AG10803 (cell line): Measurements from ENCODE around the gene PLAAT5.
"Not testable (repeated sequence)": the region's sequence is repeated elsewhere in the genome, so short reads cannot be mapped to it uniquely, and the experiment has no call there.

ENCODE experiments used
- DNase-seq: peaks from one replicate; pipeline ENCODE4 v3.0.0; 2010; ENCODE audit warnings: low read depth
- H3K4me3 ChIP-seq: 2 replicates; pipeline ENCODE4 v1.5.1; 2011; ENCODE audit warnings: mild to moderate bottlenecking, low read length, control low read depth
- TF ChIP-seq, protein P1 (sequence below): conservative IDR thresholded peaks from 2 replicates; pipeline ENCODE4 v1.5.1; 2011; ENCODE audit warnings: mild to moderate bottlenecking, low read length, control low read depth, inconsistent platforms

PLAAT5 gene

DNA sequence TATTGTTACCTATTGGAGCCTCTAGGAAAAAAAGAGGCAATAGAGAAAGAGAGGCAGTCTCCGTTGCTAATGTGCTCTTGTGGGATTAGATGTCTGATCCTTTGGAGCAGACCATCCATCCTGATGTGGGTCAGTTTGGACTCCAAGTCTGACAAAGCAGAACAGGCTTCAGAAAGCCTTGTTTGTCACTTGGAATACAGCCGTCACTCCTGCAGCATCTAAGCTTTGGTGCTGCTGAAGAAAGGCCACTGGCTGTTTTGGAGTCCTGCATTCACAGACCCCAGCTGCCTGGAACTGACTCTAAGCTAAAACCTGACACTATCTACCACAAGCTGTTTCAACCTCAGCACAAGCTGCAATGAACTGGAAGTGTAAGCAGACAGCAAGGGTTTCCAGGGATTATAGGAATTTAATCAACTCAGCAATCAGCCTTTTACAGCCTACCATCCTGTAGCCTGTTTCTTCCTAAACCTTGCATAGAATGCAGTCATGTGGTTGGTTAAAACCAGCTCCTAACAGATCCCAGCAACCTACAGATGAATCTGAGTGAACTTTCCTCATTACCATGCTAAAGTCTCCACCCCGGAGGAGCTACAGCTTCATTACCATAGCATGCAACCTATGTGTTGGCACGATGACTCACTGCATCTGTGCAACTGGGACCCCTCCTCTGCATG is 42.0 kb upstream of the PLAAT5 start:
- H3K4me3 ChIP-seq: no peak overlapping the region
- TF ChIP-seq, protein P1, sequence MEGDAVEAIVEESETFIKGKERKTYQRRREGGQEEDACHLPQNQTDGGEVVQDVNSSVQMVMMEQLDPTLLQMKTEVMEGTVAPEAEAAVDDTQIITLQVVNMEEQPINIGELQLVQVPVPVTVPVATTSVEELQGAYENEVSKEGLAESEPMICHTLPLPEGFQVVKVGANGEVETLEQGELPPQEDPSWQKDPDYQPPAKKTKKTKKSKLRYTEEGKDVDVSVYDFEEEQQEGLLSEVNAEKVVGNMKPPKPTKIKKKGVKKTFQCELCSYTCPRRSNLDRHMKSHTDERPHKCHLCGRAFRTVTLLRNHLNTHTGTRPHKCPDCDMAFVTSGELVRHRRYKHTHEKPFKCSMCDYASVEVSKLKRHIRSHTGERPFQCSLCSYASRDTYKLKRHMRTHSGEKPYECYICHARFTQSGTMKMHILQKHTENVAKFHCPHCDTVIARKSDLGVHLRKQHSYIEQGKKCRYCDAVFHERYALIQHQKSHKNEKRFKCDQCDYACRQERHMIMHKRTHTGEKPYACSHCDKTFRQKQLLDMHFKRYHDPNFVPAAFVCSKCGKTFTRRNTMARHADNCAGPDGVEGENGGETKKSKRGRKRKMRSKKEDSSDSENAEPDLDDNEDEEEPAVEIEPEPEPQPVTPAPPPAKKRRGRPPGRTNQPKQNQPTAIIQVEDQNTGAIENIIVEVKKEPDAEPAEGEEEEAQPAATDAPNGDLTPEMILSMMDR: no peak

DNA sequence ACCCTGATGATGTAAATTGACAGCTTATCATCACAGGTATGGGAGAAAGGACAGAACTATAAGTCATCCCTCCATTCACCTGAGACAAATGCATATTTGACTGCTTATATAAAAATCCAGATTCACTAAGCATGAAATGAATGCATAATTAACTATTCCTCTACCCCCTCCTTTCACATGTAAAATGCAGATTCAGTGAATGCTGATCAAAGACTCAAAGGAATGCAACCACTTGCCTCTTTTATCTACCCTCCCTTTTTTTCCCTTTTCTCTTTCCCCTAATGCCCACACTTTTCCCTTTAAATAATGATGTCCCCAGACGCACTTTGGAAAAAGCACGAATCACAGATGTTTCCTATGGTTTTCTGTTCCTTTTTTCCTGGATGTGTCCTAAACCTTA is 41.1 kb upstream of the PLAAT5 start:
- TF ChIP-seq, protein P1: no peak
- H3K4me3 ChIP-seq: no peak overlapping the region
- no peak for DNase-seq

More for the DNA sequence above, 42.0 kb upstream of the PLAAT5 start:
- DNase-seq: no peak

DNA sequence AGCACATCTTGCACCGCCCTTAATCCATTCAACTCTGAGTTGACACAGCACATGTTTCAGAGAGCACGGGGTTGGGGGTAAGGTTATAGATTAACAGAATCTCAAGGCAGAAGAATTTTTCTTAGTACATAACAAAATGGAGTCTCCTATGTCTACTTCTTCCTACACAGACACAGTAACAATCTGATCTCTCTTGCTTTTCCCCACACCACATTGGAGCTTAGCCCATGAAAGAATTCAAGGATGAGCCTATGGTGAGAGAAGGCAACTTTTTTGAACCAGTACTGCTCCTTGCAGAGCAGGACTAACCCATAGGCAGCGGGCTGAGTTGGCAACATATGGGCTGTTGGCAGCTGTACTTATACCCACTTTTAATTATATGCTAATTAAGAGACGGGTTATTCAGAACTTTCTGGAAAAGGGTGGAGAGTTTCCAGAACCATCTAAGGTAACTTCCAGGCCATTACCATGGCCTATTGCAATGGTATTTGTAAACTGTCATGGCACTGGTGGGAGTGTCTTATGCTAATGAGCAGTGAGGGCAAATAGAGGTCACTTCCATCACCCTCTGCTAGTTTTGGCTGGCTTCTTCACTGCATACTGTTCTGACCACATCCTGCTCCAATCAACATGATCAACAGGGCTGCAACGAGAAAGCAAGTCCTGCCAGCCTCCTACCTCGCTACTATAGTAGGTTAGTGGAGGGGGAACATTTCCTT is 40.3 kb upstream of the PLAAT5 start:
- DNase-seq: peak; percentile 85
- not testable (repeated sequence) for H3K4me3 ChIP-seq

DNA sequence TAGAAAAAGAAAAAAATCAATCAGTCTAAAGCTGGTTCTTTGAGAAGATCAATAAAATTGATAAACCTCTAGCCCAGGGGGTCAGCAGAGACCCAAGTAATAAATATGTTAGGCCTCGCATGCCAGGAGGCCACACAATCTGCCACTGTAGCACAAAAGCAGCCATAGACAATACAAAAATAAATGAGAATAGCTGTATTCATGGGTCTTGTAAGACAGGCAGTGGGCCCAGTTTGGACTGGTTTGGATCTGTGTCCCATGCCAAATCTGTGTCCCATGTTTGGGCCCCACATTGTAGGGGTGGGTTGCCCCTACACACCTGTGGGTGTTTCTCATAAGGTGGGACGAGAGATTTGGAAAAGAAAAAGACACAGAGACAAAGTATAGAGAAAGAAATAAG is 39.1 kb upstream of the PLAAT5 start:
- TF ChIP-seq, protein P1: no peak
- no peak overlapping the region for H3K4me3 ChIP-seq
- DNase-seq: no peak

DNA sequence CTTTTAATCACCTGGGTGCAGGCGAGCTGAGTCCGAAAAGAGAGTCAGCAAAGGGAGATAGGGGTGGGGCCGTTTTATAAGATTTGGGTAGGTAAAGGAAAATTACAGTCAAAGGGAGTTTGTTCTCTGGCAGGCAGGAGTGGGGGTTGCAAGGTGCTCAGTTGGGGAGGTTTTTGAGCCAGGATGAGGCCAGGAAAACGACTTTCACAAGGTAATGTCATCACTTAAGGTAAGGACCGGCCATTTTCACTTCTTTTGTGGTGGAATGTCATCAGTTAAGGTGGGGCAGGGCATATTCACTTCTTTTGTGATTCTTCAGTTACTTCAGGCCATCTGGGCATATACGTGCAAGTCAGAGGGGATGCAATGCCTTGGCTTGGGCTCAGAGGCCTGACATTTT is 38.4 kb upstream of the PLAAT5 start:
- DNase-seq, H3K4me3 ChIP-seq: not testable (repeated sequence)

DNA sequence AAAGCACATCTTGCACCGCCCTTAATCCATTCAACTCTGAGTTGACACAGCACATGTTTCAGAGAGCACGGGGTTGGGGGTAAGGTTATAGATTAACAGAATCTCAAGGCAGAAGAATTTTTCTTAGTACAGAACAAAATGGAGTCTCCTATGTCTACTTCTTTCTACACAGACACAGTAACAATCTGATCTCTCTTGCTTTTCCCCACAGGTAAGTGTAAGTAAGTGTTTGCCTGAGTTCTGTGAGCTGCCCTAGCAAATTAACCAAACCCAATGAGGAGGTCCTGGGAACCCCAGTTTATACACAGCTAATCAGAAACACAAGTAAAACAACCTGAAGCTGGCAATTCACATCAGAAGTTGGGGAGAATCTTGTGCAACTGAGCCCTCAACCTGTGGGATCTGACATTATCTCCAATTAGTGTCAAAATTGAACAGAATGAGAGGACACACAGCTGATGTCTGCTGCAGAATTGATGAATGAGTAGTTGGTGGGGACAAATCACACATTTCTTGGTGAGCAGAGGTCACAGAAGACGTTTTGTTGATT is 37.8 kb upstream of the PLAAT5 start:
- H3K4me3 ChIP-seq, DNase-seq: not testable (repeated sequence)

DNA sequence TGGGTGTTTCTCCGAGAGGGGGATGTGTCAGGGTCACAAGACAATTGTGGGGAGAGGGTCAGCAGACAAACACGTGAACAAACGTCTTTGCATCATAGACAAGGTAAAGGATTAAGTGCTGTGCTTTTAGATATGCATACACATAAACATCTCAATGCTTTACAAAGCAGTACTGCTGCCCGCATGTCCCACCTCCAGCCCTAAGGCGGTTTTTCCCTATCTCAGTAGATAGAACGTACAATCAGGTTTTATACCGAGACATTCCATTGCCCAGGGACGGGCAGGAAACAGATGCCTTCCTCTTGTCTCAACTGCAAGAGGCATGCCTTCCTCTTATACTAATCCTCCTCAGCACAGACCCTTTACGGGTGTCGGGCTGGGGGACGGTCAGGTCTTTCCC is 37.2 kb upstream of the PLAAT5 start:
- not testable (repeated sequence) for H3K4me3 ChIP-seq, DNase-seq

DNA sequence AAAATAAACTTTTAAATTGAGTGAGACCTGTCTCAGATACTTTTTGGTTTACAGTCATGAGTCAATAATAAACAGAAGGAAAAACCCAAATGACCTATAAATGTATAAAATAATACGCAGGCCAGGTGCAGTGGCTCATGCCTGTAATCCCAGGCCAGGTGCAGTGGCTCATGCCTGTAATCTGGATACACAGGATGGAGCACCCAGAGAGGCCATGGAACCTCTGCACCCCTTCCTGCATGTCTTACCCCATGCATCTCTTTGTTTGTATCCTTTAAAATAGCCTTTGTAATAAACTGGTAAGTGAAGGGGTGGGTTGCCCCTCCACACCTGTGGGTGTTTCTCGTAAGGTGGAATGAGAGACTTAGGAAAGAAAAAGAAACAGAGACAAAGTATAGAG is 36.7 kb upstream of the PLAAT5 start:
- no peak overlapping the region for H3K4me3 ChIP-seq
- DNase-seq: no peak
- TF ChIP-seq, protein P1: no peak

DNA sequence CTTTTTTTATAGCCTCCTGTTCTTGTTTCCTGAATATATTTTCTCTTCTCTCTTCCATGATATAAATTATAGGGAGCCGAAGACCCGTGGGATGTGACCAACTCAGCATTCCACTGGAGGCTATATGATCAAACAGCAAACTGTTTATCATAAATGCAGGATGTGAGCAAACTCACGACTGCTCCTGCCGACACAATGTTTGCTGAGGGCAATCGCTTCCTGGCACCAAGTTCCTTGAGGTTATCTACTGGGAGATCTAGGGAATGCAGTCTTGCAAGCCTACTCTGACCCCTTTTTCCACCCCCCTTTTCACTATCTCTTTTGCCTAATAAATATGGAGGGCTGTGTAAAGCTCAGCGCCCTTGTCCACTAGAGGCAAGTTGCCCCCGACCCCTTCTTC is 32.2 kb upstream of the PLAAT5 start:
- TF ChIP-seq, protein P1: no peak
- H3K4me3 ChIP-seq: no peak overlapping the region
- DNase-seq: no peak
